CD14-positive monocyte (primary cell): ENCODE results near the gene DHX30. TPM values are rescaled to one million over a fixed set of nuclear protein-coding genes. Genes with fewer than 3 reads are reported as not detected.

Source experiments
- DNase-seq, 3 donors: peaks; one replicate each; pipeline ENCODE4 v3.0.0-alpha.2; 2011 to 2022
- H2AFZ ChIP-seq: 2 replicates; pipeline ENCODE4 v1.6.0; 2012; ENCODE audit warnings: mild to moderate bottlenecking, low read depth, low read length, inconsistent platforms; ENCODE audit not compliant: insufficient read depth, poor library complexity, severe bottlenecking
- H3K27ac ChIP-seq, 2 donors: 1 replicate in 1 of 2; 2 replicates in 1 of 2; pipeline ENCODE4 v1.5.1; 2012 to 2013; ENCODE audit warnings: low read length in 2 of 2, control low read depth in 1 of 2, inconsistent platforms in 1 of 2, low read depth in 1 of 2, mild to moderate bottlenecking in 1 of 2
- H3K27me3 ChIP-seq, 2 donors: one replicate each; pipeline versions ENCODE4 v1.6.0 to v1.6.1; 2011 to 2013; ENCODE audit warnings: low read length in 2 of 2; ENCODE audit not compliant: control insufficient read depth in 2 of 2, insufficient read depth in 2 of 2
- H3K36me3 ChIP-seq, 2 donors: replicated peaks in 1 of 2; 1 replicate in 1 of 2; 2 replicates in 1 of 2; pipeline versions ENCODE4 v1.5.1 to v1.6.1; 2012 to 2013; ENCODE audit warnings: low read length in 2 of 2, control low read depth in 1 of 2, inconsistent platforms in 1 of 2, mild to moderate bottlenecking in 1 of 2; ENCODE audit not compliant: insufficient read depth in 2 of 2, control insufficient read depth in 1 of 2
- H3K4me1 ChIP-seq, 2 donors: 1 replicate in 1 of 2; 2 replicates in 1 of 2; pipeline versions ENCODE4 v1.5.1 to v1.6.1; 2012 to 2013; ENCODE audit warnings: low read length in 2 of 2, control low read depth in 1 of 2, inconsistent platforms in 1 of 2, mild to moderate bottlenecking in 1 of 2, moderate library complexity in 1 of 2; ENCODE audit not compliant: insufficient read depth in 2 of 2, control insufficient read depth in 1 of 2
- H3K4me2 ChIP-seq: replicated peaks from 2 replicates; pipeline ENCODE3; 2012; ENCODE audit warnings: low read length, moderate library complexity, mild to moderate bottlenecking; ENCODE audit not compliant: poor library complexity, severe bottlenecking; ENCODE audit errors: extremely low read depth
- H3K4me3 ChIP-seq, 3 experiments: fragments of 200-600 bp in 1 of 3; sonication (generic) in 1 of 3; replicated peaks in 1 of 3; 1 replicate in 2 of 3; 2 replicates in 1 of 3; pipeline ENCODE4 v1.5.1; 2011 to 2013; ENCODE audit warnings: low read length in 3 of 3, mild to moderate bottlenecking in 3 of 3, control low read depth in 2 of 3, low read depth in 2 of 3, inconsistent platforms in 1 of 3, moderate library complexity in 1 of 3
- H3K79me2 ChIP-seq: 2 replicates; pipeline ENCODE4 v1.6.0; 2012; ENCODE audit warnings: mild to moderate bottlenecking, control low read depth, inconsistent platforms, low read length, moderate library complexity; ENCODE audit not compliant: insufficient read depth
- H3K9ac ChIP-seq: 2 replicates; pipeline ENCODE4 v1.6.0; 2017; ENCODE audit warnings: low read length, mild to moderate bottlenecking; ENCODE audit not compliant: insufficient read depth, poor library complexity, severe bottlenecking
- H3K9me3 ChIP-seq, 2 donors: replicated peaks in 1 of 2; 1 replicate in 1 of 2; 2 replicates in 1 of 2; pipeline versions ENCODE4 v1.5.1 to v1.6.1; 2012 to 2013; ENCODE audit warnings: low read length in 2 of 2, control low read depth in 1 of 2; ENCODE audit not compliant: control insufficient read depth in 1 of 2, insufficient read depth in 1 of 2
- H4K20me1 ChIP-seq: 2 replicates; pipeline ENCODE4 v1.6.0; 2012; ENCODE audit warnings: mild to moderate bottlenecking, low read length, control low read depth, moderate library complexity; ENCODE audit not compliant: insufficient read depth
- H3K27ac Mint-ChIP-seq, 7 donors: one replicate each; pipeline ENCODE4 v1.8.0; 2020; ENCODE audit warnings: mild to moderate bottlenecking in 7 of 7, mixed read lengths in 7 of 7, moderate library complexity in 6 of 7, inconsistent platforms in 2 of 7
- H3K27me3 Mint-ChIP-seq, 3 donors: one replicate each; pipeline ENCODE4 v1.8.0; 2021 to 2022; ENCODE audit warnings: low read depth in 3 of 3, mild to moderate bottlenecking in 3 of 3, mixed read lengths in 3 of 3, moderate library complexity in 3 of 3, inconsistent platforms in 1 of 3
- H3K36me3 Mint-ChIP-seq, 2 donors: one replicate each; pipeline ENCODE4 v1.8.0; 2020; ENCODE audit warnings: mixed read lengths in 2 of 2, inconsistent platforms in 1 of 2, mild to moderate bottlenecking in 1 of 2
- H3K4me1 Mint-ChIP-seq: one replicate; pipeline ENCODE4 v1.8.0; 2020; ENCODE audit warnings: mild to moderate bottlenecking, mixed read lengths
- H3K4me3 Mint-ChIP-seq, 2 donors: one replicate each; pipeline ENCODE4 v1.8.0; 2020; ENCODE audit warnings: mild to moderate bottlenecking in 2 of 2, mixed read lengths in 2 of 2, moderate library complexity in 1 of 2
- H3K9me3 Mint-ChIP-seq, 7 donors: one replicate each; pipeline ENCODE4 v1.8.0; 2020 to 2022; ENCODE audit warnings: mixed read lengths in 7 of 7, mild to moderate bottlenecking in 6 of 7, moderate library complexity in 6 of 7, inconsistent platforms in 2 of 7
- CTCF ChIP-seq: fragments of 200-600 bp; IDR thresholded peaks from one replicate; pipeline ENCODE4 v1.8.0; 2022; ENCODE audit warnings: antibody characterized with exemption, mild to moderate bottlenecking
- WGBS: methylation state at CpG from one replicate; pipeline ENCODE4 v1.1.5; 2013; ENCODE audit warnings: missing lambda C conversion rate; ENCODE audit not compliant: insufficient coverage; 5-methylcytosine and 5-hydroxymethylcytosine counted together
- intact Hi-C, 2 donors: fragments of 100-400 bp; cut with micrococcal nuclease; formaldehyde crosslinking; loops; one replicate each; pipeline versions ENCODE4 v1.15.0 to v1.15.1; 2023
- polyA plus RNA-seq, 3 donors: library from polyadenylated mRNA; depleted of rRNA in 1 of 3; unstranded in 2 of 3; stranded (reverse) in 1 of 3; fragments of 300-500 nt in 2 of 3; fragments of >200 nt in 1 of 3; fragmentation: Illumina TruSeq in 2 of 3; gene quantifications; 1 replicate in 2 of 3; 2 replicates in 1 of 3; pipeline ENCODE4 v1.2.3, GENCODE V29; 2012 to 2021

Gene DHX30
- polyA plus RNA-seq, 3 donors, result 19.4 to 43.9 (median 20.1) TPM

DNA sequence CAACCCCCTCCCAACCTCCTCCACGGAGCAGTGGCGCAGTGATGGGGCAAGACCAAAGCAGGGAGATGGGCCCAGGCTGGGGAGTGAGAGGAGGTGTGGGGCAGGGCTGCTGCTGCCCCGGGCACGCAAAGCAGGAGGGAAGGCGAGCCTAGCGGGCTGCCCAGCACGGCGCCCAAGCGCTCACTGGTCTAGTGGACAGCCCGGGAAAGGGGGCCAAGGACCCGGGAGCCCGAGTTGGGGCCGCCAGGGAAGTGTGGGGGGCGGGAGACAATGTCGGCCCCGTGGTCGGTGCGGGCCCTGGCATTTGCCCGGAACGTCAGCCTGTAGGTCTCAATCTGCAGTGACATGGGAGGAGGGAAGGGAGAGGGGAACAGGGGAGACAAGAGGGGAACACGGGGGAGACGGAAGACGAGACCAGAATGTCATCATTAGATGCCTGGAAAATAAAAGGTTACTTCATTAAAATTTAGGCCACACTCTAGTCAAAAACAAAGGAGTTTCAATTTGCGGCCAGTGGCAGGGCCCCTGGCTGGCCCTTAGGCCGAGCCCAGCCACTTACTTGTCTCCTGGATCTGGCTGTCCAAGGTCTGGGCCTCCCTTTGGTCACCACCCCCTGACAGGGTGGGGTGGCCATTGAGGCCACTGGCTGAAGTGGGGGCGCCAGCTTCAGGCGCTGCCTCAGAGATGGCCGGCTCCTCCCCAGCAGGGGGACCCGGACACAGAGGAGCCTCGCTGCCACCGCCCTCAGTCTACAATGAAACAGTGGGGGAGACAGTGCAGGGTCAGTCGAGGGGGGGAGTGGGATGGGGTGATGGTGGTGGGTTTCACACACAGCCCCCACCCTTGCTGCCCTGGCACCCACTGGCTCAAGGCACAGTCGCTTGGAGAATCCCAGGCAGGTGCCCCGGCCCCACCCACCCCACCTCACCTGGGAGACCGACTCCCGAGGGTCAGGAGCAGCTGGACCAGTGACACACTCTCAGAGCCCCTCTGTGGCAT, 50.0 kb downstream of the DHX30 start:
- no peak overlapping the region for H3K9ac ChIP-seq
- H3K27ac Mint-ChIP-seq, result peak overlapping the region in 2 of 7 donors; percentile 12 to 53
- peaks cover 70 to 93% of the 10 kb centered on the region in 2 donors for H3K36me3 Mint-ChIP-seq
- no peaks in the 10 kb centered on the region for H3K4me1 ChIP-seq
- H2AFZ ChIP-seq, result no peak overlapping the region
- TF ChIP-seq CTCF, result no peak
- H3K4me2 ChIP-seq, result no peak overlapping the region
- no peaks in the 10 kb centered on the region for H3K27me3 Mint-ChIP-seq
- H3K9me3 ChIP-seq, result no peaks in the 10 kb centered on the region
- peaks cover 3% of the 10 kb centered on the region for H3K4me1 Mint-ChIP-seq
- H3K79me2 ChIP-seq, result no peaks in the 10 kb centered on the region
- peaks cover 70 to 96% of the 10 kb centered on the region in 2 donors for H3K36me3 ChIP-seq
- no peak for DNase-seq
- H4K20me1 ChIP-seq, result peaks cover 4% of the 10 kb centered on the region
- WGBS, result 97% methylated on average over 19 of the region's 36 CpGs
- no peaks in the 10 kb centered on the region for H3K27me3 ChIP-seq
- H3K27ac ChIP-seq, result no peak overlapping the region
- no peak overlapping the region for H3K4me3 Mint-ChIP-seq
- intact Hi-C loops, result no loop called here
- H3K9me3 Mint-ChIP-seq, result no peaks in the 10 kb centered on the region
- H3K4me3 ChIP-seq, result no peak overlapping the region

DNA sequence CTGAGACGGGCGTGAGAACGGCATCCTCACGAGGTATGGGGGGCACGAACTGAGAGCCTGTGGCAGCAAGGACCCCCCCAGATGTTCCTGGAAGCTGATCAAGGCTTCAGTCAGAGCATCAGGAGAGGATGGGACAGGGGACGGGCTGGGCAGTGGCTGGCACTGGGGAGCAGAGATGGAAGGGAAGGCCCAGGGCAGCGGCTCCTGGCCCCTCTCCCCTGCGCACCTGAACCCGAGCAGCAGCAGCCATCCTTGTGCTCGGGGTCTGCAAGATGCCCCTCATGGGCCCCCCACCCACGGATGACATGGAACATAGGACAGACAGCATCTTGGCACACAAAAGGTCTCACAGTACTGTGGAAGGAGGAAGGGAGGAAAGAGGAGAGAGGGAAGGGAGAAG, 51.3 kb downstream of the DHX30 start:
- Mint-ChIP-seq H3K27ac (peak overlapping the region in 3 of 7 donors; percentile 19 to 38 (median 31)), H3K4me1 (peaks cover 3% of the 10 kb centered on the region), H3K4me3 (no peak overlapping the region), H3K9me3 (no peaks in the 10 kb centered on the region), H3K27me3 (no peaks in the 10 kb centered on the region), H3K36me3 (peaks cover 61 to 87% of the 10 kb centered on the region in 2 donors)
- H3K9me3 ChIP-seq, result no peaks in the 10 kb centered on the region
- no peak for TF ChIP-seq CTCF
- H3K4me2 ChIP-seq, result no peak overlapping the region
- H3K79me2 ChIP-seq, result no peaks in the 10 kb centered on the region
- H3K27me3 ChIP-seq, result no peaks in the 10 kb centered on the region
- H2AFZ ChIP-seq, result no peak overlapping the region
- no peak overlapping the region for H3K9ac ChIP-seq
- H4K20me1 ChIP-seq, result peaks cover 4% of the 10 kb centered on the region
- H3K36me3 ChIP-seq, result peaks cover 56 to 91% of the 10 kb centered on the region in 2 donors
- intact Hi-C loops, result no loop called here
- H3K4me1 ChIP-seq, result no peaks in the 10 kb centered on the region
- no peak for DNase-seq
- H3K27ac ChIP-seq, result no peak overlapping the region
- WGBS, result 96% methylated on average over 10 of the region's 11 CpGs
- H3K4me3 ChIP-seq, result no peak overlapping the region
